ENCODE results near the gene SNX9.
"Not testable (repeated sequence)": the region's sequence is repeated elsewhere in the genome, so short reads cannot be mapped to it uniquely, and the experiment has no call there.

The SNX9 gene

GRCh38 chr6:157831424-157832249 is 8.6 kb downstream of the SNX9 start:
- no peak for DNase-seq (ENCODE audit: low read depth)

- no peak for DNase-seq (ENCODE audit: low read depth)
Measured at GRCh38 chr6:157832250-157832967, 9.4 kb downstream of the SNX9 start.

- no peak for DNase-seq (ENCODE audit: low read depth)
Measured at GRCh38 chr6:157834549-157834948, 11.5 kb downstream of the SNX9 start.

- DNase-seq (ENCODE audit: low read depth), result no peak
Measured at GRCh38 chr6:157838718-157839430, 15.8 kb downstream of the SNX9 start.

GRCh38 chr6:157839606-157840005 is 16.6 kb downstream of the SNX9 start:
- DNase-seq (ENCODE audit: low read depth), result no peak

- DNase-seq (ENCODE audit: low read depth), result no peak
Measured at GRCh38 chr6:157840261-157840660, 17.2 kb downstream of the SNX9 start.

- no peak for DNase-seq (ENCODE audit: low read depth)
Measured at GRCh38 chr6:157840776-157841175, 17.7 kb downstream of the SNX9 start.

- DNase-seq (ENCODE audit: low read depth), result no peak
Measured at GRCh38 chr6:157841211-157841840, 18.3 kb downstream of the SNX9 start.

GRCh38 chr6:157842212-157842611 is 19.2 kb downstream of the SNX9 start:
- DNase-seq (ENCODE audit: low read depth), result no peak

GRCh38 chr6:157844196-157844595 is 21.1 kb downstream of the SNX9 start:
- not testable (repeated sequence) for DNase-seq (ENCODE audit: low read depth)

GRCh38 chr6:157845493-157846259 is 22.6 kb downstream of the SNX9 start:
- no peak for DNase-seq (ENCODE audit: low read depth)

- no peak for DNase-seq (ENCODE audit: low read depth)
Measured at GRCh38 chr6:157847846-157848245, 24.8 kb downstream of the SNX9 start.

- DNase-seq (ENCODE audit: low read depth), result no peak
Measured at GRCh38 chr6:157848693-157849092, 25.6 kb downstream of the SNX9 start.

GRCh38 chr6:157849288-157850017 is 26.4 kb downstream of the SNX9 start:
- DNase-seq (ENCODE audit: low read depth), result no peak

- no peak for DNase-seq (ENCODE audit: low read depth)
Measured at GRCh38 chr6:157850030-157850429, 27.0 kb downstream of the SNX9 start.

- no peak for DNase-seq (ENCODE audit: low read depth)
Measured at GRCh38 chr6:157853018-157853805, 30.2 kb downstream of the SNX9 start.

GRCh38 chr6:157853902-157854502 is 31.0 kb downstream of the SNX9 start:
- no peak for DNase-seq (ENCODE audit: low read depth)

- no peak for DNase-seq (ENCODE audit: low read depth)
Measured at GRCh38 chr6:157855325-157855724, 32.3 kb downstream of the SNX9 start.

GRCh38 chr6:157855804-157856203 is 32.8 kb downstream of the SNX9 start:
- not testable (repeated sequence) for DNase-seq (ENCODE audit: low read depth)

- not testable (repeated sequence) for DNase-seq (ENCODE audit: low read depth)
Measured at GRCh38 chr6:157858664-157859063, 35.6 kb downstream of the SNX9 start.

Measured in activated T-cell treated with anti-CD3 and anti-CD28 coated beads for 24 hours (primary cell).